Endothelial cell of umbilical vein (primary cell): Measurements from ENCODE around the gene PDE4B. TPM values are rescaled to one million over a fixed set of nuclear protein-coding genes. Genes with fewer than 3 reads are reported as not detected.

ENCODE experiments used
- BruUV-seq: library from RNA; stranded (reverse); fragments of 400-500 nt; replicated peaks from 2 replicates; lab custom pipeline; 2021; lab: Mats Ljungman, UMichigan
- CTCF ChIA-PET: fragments of 300-600, 350-600 bp; sonication (Branson Sonifier 250); formaldehyde crosslinking; loops from one replicate; lab custom pipeline; 2021; ENCODE audit warnings: antibody characterized with exemption, inconsistent platforms; lab: Charles Lee
- POLR2A ChIA-PET: fragments of 300-600, 350-600 bp; sonication (Branson Sonifier 250); formaldehyde crosslinking; loops from one replicate; lab custom pipeline; 2021; ENCODE audit warnings: antibody characterized with exemption, inconsistent platforms; lab: Charles Lee
- DNase-seq: peaks from one replicate; pipeline ENCODE4 v3.0.0-alpha.2; 2011; ENCODE audit warnings: low read depth, low spot score
- FAIRE-seq: peaks from 2 replicates; lab custom pipeline; 2011; peaks lifted over from hg19 to GRCh38; lab: Jason Lieb, UNC
- H2AFZ ChIP-seq: 2 replicates; pipeline ENCODE4 v1.6.0; 2012; ENCODE audit warnings: low read depth, low read length, control low read depth, inconsistent platforms
- H3K27ac ChIP-seq: 2 replicates; pipeline ENCODE4 v1.5.1; 2011; ENCODE audit warnings: low read depth, mild to moderate bottlenecking, control low read depth, low read length, moderate library complexity; ENCODE audit not compliant: insufficient read depth
- H3K27me3 ChIP-seq, 2 experiments: 2 replicates each; pipeline versions ENCODE4 v1.6.0 to v1.6.1; 2011; ENCODE audit warnings: low read length in 2 of 2, mixed read lengths in 1 of 2; ENCODE audit not compliant: control insufficient read depth in 2 of 2, insufficient read depth in 2 of 2
- H3K36me3 ChIP-seq, 2 experiments: 2 replicates in 1 of 2; 3 replicates in 1 of 2; pipeline ENCODE4 v1.5.1; 2011; ENCODE audit warnings: low read length in 2 of 2, mild to moderate bottlenecking in 1 of 2, moderate library complexity in 1 of 2; ENCODE audit not compliant: control insufficient read depth in 2 of 2, insufficient read depth in 2 of 2; ENCODE audit errors: extremely low read depth in 1 of 2
- H3K4me1 ChIP-seq: 3 replicates; pipeline ENCODE4 v1.5.1; 2011; ENCODE audit warnings: mild to moderate bottlenecking, low read length; ENCODE audit not compliant: control insufficient read depth, insufficient read depth; ENCODE audit errors: extremely low read depth
- H3K4me2 ChIP-seq: 2 replicates; pipeline ENCODE4 v1.6.1; 2011; ENCODE audit warnings: low read length, control low read depth, mixed read lengths; ENCODE audit not compliant: insufficient read depth
- H3K4me3 ChIP-seq, 3 experiments: fragments of 200-600 bp in 1 of 3; sonication (generic), shearing (Covaris generic) in 1 of 3; replicated peaks in 1 of 3; 2 replicates each; pipeline ENCODE4 v1.5.1; 2011 to 2016; ENCODE audit warnings: control low read depth in 3 of 3, low read length in 3 of 3, mild to moderate bottlenecking in 2 of 3, inconsistent platforms in 1 of 3, low read depth in 1 of 3, moderate library complexity in 1 of 3; ENCODE audit not compliant: insufficient read depth in 1 of 3
- H3K79me2 ChIP-seq: 2 replicates; pipeline ENCODE4 v1.6.0; 2012; ENCODE audit warnings: low read length, inconsistent platforms; ENCODE audit not compliant: control insufficient read depth, insufficient read depth
- H3K9ac ChIP-seq: replicated peaks from 2 replicates; pipeline ENCODE3; 2011; ENCODE audit warnings: low read length, control low read depth; ENCODE audit not compliant: insufficient read depth; ENCODE audit errors: extremely low read depth
- H3K9me1 ChIP-seq: replicated peaks from 3 replicates; pipeline ENCODE4 v1.6.0; 2011; ENCODE audit warnings: mild to moderate bottlenecking, low read length; ENCODE audit not compliant: control insufficient read depth, insufficient read depth; ENCODE audit errors: extremely low read depth
- H3K9me3 ChIP-seq: replicated peaks from 2 replicates; pipeline ENCODE4 v1.5.1; 2012; ENCODE audit warnings: low read length, inconsistent platforms; ENCODE audit not compliant: control insufficient read depth, insufficient read depth
- H4K20me1 ChIP-seq: replicated peaks from 2 replicates; pipeline ENCODE3; 2011; ENCODE audit warnings: mild to moderate bottlenecking, low read length; ENCODE audit not compliant: control insufficient read depth, insufficient read depth; ENCODE audit errors: extremely low read depth
- CTCF ChIP-seq, 2 donors: IDR thresholded peaks; 1 replicate in 1 of 2; 2 replicates in 1 of 2; pipeline ENCODE4 v1.5.1; 2011; ENCODE audit warnings: low read length in 2 of 2, mild to moderate bottlenecking in 2 of 2, moderate library complexity in 2 of 2, control low read depth in 1 of 2, inconsistent platforms in 1 of 2, low read depth in 1 of 2; ENCODE audit not compliant: insufficient read depth in 1 of 2; ENCODE audit errors: extremely low read depth in 1 of 2
- EZH2 ChIP-seq: IDR thresholded peaks from 2 replicates; pipeline ENCODE4 v1.6.1; 2012; ENCODE audit warnings: borderline replicate concordance, low read depth, mild to moderate bottlenecking, moderate library complexity, low read length, inconsistent platforms; ENCODE audit not compliant: severe bottlenecking
- GATA2 ChIP-seq: IDR thresholded peaks from 2 replicates; pipeline ENCODE4 v1.7.0; 2011; ENCODE audit warnings: low read depth, mild to moderate bottlenecking, moderate library complexity, mixed read lengths, low read length; ENCODE audit not compliant: insufficient read length, insufficient read depth
- JUN ChIP-seq: IDR thresholded peaks from 2 replicates; pipeline ENCODE4 v1.6.1; 2011; ENCODE audit warnings: borderline replicate concordance, low read depth; ENCODE audit not compliant: insufficient read length, insufficient read depth
- MAX ChIP-seq: IDR thresholded peaks from 2 replicates; pipeline ENCODE4 v1.6.1; 2011; ENCODE audit not compliant: insufficient read depth, insufficient read length
- POLR2A ChIP-seq: IDR thresholded peaks from 2 replicates; pipeline ENCODE4 v1.6.1; 2012; ENCODE audit warnings: low read depth, mild to moderate bottlenecking, control low read depth, low read length
- dilution Hi-C: fragments of 300-500 bp; cut with MboI; formaldehyde crosslinking; loops from one replicate; pipeline ENCODE4 v1.15.0; 2019; ENCODE audit warnings: low sequenced_read_pairs; ENCODE audit not compliant: extremely low pct_ligation_motif_present
- intact Hi-C: fragments of 100-400 bp; cut with micrococcal nuclease; formaldehyde crosslinking; loops from one replicate; pipeline ENCODE4 v1.10.0; 2022
- polyA plus RNA-seq, 4 experiments: library from polyadenylated mRNA; depleted of rRNA in 3 of 4; stranded (reverse) in 3 of 4; unstranded in 1 of 4; fragments of >200 nt; gene quantifications; 2 replicates each; pipeline versions ENCODE4 v1.2.1 to v1.2.3, GENCODE V29; 2011 to 2012; ENCODE audit warnings: missing spikeins in 1 of 4
- total RNA-seq: library from RNA; stranded (reverse); gene quantifications from 2 replicates; pipeline ENCODE4 v1.2.3, GENCODE V29; 2021

PDE4B gene
- total and polyA plus RNA-seq, 2 donors (not counting 3 experiments of a cell fraction or from before 2014, with no cell fraction given): 63.5 to 69.8 TPM

- Histone ChIP-seq H3K4me1 (no peaks in the 10 kb centered on the region), H3K9me3 (no peaks in the 10 kb centered on the region), H3K4me2 (no peak overlapping the region), H3K27ac (no peak overlapping the region), H3K79me2 (no peaks in the 10 kb centered on the region), H4K20me1 (no peaks in the 10 kb centered on the region), H3K27me3 (no peaks in the 10 kb centered on the region), H3K9me1 (no peaks in the 10 kb centered on the region), H2AFZ (no peak overlapping the region), H3K4me3 (no peak overlapping the region), H3K9ac (no peak overlapping the region), H3K36me3 (no peaks in the 10 kb centered on the region)
- no peak for DNase-seq
- intact Hi-C loops (no loop called here), dilution Hi-C loops (no loop called here)
- FAIRE-seq: no peak
- POLR2A ChIA-PET: no interaction called here
- TF ChIP-seq MAX: no peak
- TF ChIP-seq JUN: no peak
- TF ChIP-seq POLR2A: no peak
- no peak for TF ChIP-seq GATA2
- no peak for TF ChIP-seq EZH2
- TF ChIP-seq CTCF (IDR thresholded peaks at IDR 0.05; ENCODE audit: extremely low read depth in 1 of 2, insufficient read depth in 1 of 2, low read depth in 1 of 2, low read length in 2 of 2): no peak
- no TSS peak for BruUV-seq
- CTCF ChIA-PET: interaction anchor here (0.6 kb wide), 1 partner anchor 66 kb away, joined by 3 read pairs; no protein-coding TSS in a partner anchor
These were observed 439.2 kb downstream of the PDE4B start for GRCh38 chr1:66231681-66232463.
